Stimulated activated effector memory CD8-positive, alpha-beta T cell treated with anti-CD3 and anti-CD28 coated beads, Interleukin-12 subunit alpha, Interleukin-12 subunit beta, amount 100 ng/mL, for 72 hours (primary cell): ENCODE data around the gene TASP1.
A peak's percentile ranks its signal among the peaks of the same experiment; 100 is the strongest.

ENCODE experiments used
- ATAC-seq: fragments of 150-1000 bp; cut with Tn5 transposase; 2 replicates; pipeline ENCODE4 v1.10.0; 2021
- DNase-seq, 2 donors: peaks; one replicate each; pipeline ENCODE4 v3.0.0; 2021 to 2022; ENCODE audit warnings: low spot score in 2 of 2
- H3K27ac Mint-ChIP-seq: one replicate; pipeline ENCODE4 v1.8.0; 2022; ENCODE audit warnings: mild to moderate bottlenecking, mixed read lengths
- H3K36me3 Mint-ChIP-seq: one replicate; pipeline ENCODE4 v1.8.0; 2022; ENCODE audit warnings: mild to moderate bottlenecking, mixed read lengths
- H3K4me1 Mint-ChIP-seq: one replicate; pipeline ENCODE4 v1.8.0; 2022; ENCODE audit warnings: mixed read lengths
- H3K4me3 Mint-ChIP-seq: one replicate; pipeline ENCODE4 v1.8.0; 2022; ENCODE audit warnings: mild to moderate bottlenecking, mixed read lengths
- H3K9me3 Mint-ChIP-seq: one replicate; pipeline ENCODE4 v1.8.0; 2022; ENCODE audit warnings: mixed read lengths

Gene TASP1

DNA sequence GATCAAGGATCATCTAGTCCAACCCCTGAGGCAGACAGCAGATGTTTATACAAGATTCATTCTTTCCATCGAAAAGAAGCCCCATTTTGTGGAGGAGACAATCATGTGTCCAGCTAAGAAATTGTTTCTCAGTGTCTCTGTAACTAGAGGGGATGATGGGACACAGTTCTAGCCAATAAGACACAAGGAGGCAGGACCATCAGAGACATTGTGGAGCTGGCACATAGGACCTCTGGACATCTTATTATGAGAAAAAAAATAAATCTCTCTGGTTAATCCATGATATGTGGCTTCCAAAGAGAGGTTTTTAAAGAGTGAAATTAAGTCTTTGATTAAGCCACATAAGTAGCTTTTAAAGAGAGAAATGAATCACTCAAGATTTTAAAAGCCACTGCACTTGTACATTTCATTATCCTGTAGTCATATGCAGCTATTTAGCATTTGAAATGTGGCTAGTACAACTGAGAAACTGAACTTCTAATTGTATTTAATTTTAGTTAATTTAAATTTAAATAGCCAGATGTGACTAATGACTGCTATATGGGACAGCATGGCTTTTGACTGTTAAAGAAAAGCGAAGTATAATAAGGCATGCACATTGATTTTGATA is 176.8 kb downstream of the TASP1 start:
- Mint-ChIP-seq H3K4me1 (no peaks in the 10 kb centered on the region), H3K4me3 (no peak overlapping the region), H3K36me3 (no peaks in the 10 kb centered on the region), H3K9me3 (no peaks in the 10 kb centered on the region), H3K27ac (no peak overlapping the region)
- ATAC-seq = no peak
- no peak for DNase-seq

DNA sequence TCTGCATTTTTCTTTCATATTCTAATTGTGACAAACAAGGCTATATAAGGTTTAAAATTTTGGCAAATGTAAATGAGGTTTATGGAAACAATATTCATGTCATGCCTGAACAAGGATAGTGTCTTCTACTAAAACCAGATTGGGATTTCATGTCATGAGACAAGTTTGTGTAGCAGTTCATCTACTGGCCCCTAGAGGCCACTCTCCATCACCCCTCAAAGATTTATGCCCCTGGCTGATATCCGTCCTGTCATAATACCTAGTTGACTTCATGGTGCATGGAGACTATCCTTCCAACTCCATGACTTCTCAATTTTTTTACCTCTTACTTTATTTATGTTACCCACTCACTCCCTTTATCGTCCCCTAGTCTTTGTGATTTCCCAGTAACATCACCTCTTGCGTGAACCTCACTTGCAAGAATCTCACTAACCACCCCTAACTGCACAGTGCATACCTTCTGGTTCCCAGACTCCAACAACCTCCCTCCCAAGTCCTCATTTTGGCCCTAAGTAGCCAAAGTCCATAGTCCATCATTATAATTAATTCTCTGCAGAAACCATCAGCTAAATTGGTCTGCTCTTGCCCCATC is 179.8 kb downstream of the TASP1 start:
- Mint-ChIP-seq H3K27ac (no peak overlapping the region), H3K4me3 (no peak overlapping the region), H3K36me3 (no peaks in the 10 kb centered on the region), H3K9me3 (no peaks in the 10 kb centered on the region), H3K4me1 (no peaks in the 10 kb centered on the region)
- ATAC-seq (peak; percentile 51), DNase-seq (no peak)

DNA sequence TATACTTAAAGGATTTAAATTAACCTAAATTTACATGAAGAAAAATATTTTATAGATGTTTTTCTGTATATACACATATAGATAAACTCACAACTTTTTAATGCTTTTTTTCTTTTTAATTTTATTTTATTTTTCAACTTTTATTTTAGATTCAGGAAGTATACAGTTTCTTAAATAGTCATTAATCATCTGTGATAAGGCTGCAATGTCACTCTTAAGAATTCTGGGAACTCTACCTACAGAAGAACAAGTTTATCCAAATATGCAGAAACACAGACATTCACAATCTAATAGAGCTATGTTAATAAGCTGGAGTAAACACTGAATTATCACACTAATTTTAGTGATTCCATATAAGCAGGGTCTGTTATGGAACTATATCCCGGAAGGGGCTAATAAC is 181.2 kb downstream of the TASP1 start:
- no peak for ATAC-seq
- Mint-ChIP-seq H3K4me1 (no peaks in the 10 kb centered on the region), H3K36me3 (no peaks in the 10 kb centered on the region)

DNA sequence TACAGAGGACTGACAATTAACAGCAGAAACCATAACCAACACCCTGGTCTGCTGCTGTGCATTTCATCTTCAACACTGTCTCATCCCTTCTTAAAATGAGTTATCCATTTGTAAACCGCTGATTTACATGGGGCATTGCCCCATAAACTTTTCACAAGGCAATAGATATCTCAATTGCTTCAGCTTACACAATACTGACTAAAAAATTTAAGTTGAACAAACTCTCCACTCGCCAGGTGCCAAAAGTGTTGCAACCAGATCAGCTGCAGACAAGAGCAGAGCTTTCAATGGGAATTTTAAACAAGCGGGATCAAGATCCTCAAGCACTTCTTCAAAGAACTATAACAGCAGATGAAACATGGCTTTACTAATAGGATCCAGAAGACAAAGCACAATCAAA is 183.0 kb downstream of the TASP1 start:
- Mint-ChIP-seq H3K27ac (no peak overlapping the region), H3K4me1 (no peaks in the 10 kb centered on the region), H3K4me3 (no peak overlapping the region), H3K36me3 (peaks cover under 1% of the 10 kb centered on the region), H3K9me3 (peaks cover 8% of the 10 kb centered on the region)
- ATAC-seq (no peak), DNase-seq (no peak)

More for the DNA sequence above, 181.2 kb downstream of the TASP1 start:
- Mint-ChIP-seq H3K27ac (no peak overlapping the region), H3K4me3 (no peak overlapping the region), H3K9me3 (peaks cover 8% of the 10 kb centered on the region)
- no peak for DNase-seq

DNA sequence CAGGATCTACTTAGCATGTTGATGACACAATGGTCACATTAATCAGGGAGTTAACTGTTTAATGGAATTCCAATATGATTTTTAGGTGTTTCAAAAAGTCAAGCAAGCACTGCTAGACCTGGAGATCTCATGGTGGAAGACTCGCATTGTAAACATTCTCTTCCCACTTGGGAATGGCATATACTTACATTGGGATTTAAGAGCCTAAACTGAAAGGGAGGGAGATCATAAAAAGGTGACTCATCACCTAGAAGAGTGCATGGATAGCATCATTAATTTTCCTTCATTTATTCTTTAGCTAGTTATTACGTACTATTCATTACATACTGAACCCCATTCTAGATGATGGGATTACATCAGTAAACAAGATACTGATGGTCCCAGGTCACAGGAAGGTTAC is 185.4 kb downstream of the TASP1 start:
- DNase-seq (no peak), ATAC-seq (no peak)
- peaks cover 8% of the 10 kb centered on the region for H3K9me3 Mint-ChIP-seq
- H3K27ac Mint-ChIP-seq = no peak overlapping the region
- H3K4me3 Mint-ChIP-seq = no peak overlapping the region
- no peaks in the 10 kb centered on the region for H3K4me1 Mint-ChIP-seq
- peaks cover 7% of the 10 kb centered on the region for H3K36me3 Mint-ChIP-seq

DNA sequence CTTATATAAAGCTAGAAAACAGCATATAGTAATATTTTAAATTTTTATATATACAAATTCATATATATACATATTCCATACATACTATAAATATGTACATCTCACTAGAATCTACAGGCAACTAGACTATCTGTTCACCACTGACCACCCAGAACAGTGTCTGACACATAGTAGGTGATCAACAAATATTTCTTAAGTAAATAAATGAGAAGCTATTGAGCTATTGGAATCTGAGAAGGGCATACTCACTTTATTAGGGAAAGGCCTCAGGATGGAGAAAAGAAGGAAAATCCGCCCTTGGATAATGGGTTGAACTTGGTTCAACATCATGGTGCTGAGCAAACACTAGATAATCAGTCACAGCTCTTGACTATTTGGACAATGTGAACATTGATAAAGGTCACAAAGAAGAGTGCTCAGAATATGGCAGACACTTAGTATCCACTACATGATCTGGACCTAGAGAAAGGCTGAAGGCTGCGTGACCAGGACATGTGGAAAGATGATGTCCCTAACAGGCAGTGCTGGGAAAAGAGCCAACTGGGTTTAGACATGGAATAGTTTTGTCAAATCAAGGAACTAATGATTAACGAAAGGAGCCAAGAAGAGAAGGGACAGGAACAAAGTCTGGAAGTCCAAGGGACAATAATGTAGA is 186.1 kb downstream of the TASP1 start:
- H3K27ac Mint-ChIP-seq = no peak overlapping the region
- peaks cover 8% of the 10 kb centered on the region for H3K9me3 Mint-ChIP-seq
- ATAC-seq (no peak), DNase-seq (no peak)
- no peaks in the 10 kb centered on the region for H3K4me1 Mint-ChIP-seq
- peaks cover 7% of the 10 kb centered on the region for H3K36me3 Mint-ChIP-seq
- H3K4me3 Mint-ChIP-seq = no peak overlapping the region

DNA sequence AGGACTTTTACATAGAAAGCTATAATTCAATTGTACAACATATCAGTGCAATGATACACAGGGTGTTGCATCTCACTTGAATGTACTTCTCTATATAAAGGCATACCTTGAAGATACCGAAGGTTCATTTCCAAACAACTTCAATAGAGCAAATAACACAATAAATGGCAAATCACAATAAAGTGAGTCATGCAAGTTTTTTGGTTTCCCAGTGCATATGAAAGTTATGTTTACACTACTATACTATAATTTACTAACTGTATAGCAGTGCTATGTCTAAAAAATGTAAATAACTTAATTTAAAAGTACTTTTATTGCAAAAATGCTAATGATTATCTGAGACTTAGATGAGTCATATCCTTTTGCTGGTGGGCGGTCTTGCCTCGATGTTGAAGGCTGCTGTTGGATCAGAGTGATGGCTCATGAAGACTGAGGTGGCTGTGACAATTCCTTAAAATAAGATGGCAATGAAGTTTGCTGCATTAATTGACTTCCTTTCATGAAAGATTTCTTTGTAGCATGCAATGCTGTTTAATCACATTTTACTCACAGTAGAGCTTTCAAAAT is 188.8 kb downstream of the TASP1 start:
- peaks cover 7% of the 10 kb centered on the region for H3K36me3 Mint-ChIP-seq

DNA sequence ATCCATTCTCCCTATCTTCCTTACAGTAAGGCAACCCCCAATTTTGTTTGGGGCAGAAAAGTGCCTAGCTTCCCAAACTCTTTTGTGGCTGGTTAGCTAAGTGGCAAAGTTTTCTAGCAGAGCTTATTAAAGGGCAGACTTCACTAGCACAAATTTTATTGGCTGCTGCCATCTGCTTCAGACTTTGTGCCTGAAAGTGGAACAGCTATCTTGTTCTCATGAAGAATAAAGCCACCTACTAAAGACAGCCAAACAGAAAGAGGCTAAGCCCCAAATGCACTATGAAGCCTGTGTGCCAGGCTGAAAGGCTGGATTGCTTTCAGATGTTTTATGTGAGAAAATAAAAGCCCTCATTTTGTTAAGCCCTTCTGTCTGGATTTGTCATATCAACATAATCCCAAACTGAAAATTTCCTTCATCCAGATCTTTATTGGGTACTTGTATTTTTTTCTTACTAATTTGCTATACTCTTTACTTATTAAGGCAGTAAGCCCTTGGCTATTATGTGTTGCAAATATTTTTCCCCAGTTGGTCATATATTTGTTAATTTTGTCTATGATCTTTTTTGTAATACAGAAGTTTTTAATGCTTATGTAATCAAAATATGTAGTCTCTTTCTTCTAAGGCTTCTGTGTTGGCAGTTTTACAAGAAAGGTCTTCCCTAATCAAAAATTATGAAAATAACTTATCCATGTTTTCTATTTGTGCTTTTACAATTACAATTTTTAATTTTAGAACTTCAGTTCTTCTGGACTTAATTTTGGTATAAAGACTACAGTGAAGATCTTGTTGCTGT is 191.1 kb downstream of the TASP1 start:
- Mint-ChIP-seq H3K9me3 (no peaks in the 10 kb centered on the region), H3K27ac (no peak overlapping the region), H3K4me1 (no peaks in the 10 kb centered on the region), H3K4me3 (no peak overlapping the region), H3K36me3 (peaks cover 7% of the 10 kb centered on the region)
- ATAC-seq = no peak
- DNase-seq = no peak

More for the DNA sequence above, 188.8 kb downstream of the TASP1 start:
- no peak overlapping the region for H3K4me3 Mint-ChIP-seq
- no peaks in the 10 kb centered on the region for H3K4me1 Mint-ChIP-seq
- no peak for ATAC-seq
- H3K9me3 Mint-ChIP-seq = peaks cover 8% of the 10 kb centered on the region
- H3K27ac Mint-ChIP-seq = no peak overlapping the region
- DNase-seq = no peak

DNA sequence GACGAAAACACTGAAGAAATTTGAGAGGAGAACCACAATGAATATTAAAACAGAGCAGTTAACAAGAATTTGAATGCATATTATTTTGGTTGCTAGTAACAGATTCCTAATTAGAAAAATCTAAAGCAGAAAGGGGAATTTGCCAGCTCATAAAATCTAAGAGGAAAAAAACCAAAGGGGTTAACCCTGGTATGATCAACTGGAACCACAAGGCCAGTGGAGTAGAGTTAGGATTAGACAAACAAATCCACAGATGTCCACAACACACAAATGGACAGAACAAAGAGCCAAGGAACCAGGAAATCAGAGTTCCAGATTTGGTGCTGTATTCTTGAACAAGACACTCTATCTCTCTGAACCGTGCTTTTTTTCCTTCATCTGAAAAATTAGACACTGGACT is 195.0 kb downstream of the TASP1 start:
- H3K9me3 Mint-ChIP-seq = peaks cover 22% of the 10 kb centered on the region
- H3K27ac Mint-ChIP-seq = no peak overlapping the region
- ATAC-seq = no peak
- H3K36me3 Mint-ChIP-seq = no peaks in the 10 kb centered on the region
- H3K4me1 Mint-ChIP-seq = no peaks in the 10 kb centered on the region
- no peak for DNase-seq
- no peak overlapping the region for H3K4me3 Mint-ChIP-seq

DNA sequence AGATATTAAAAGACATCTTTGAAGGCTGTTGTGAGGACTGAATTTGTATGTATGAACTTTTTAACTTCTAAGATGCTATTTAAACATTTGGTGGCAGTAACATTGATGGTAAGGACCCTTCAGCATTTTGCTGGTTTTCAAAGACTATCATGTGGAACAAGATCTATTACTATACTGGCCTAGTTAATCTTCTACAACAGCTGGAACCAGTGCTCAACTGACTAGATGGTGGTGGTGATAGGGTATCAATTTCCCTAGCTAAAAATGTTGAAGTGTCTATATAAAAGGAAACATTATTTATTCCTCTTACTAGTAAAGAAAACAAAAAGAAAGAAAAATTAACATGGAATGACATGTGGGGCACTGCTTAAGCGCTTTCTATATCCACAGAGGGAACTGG is 195.7 kb downstream of the TASP1 start:
- Mint-ChIP-seq H3K27ac (no peak overlapping the region), H3K9me3 (peaks cover 22% of the 10 kb centered on the region), H3K4me3 (no peak overlapping the region), H3K36me3 (no peaks in the 10 kb centered on the region), H3K4me1 (no peaks in the 10 kb centered on the region)
- DNase-seq (no peak), ATAC-seq (no peak)

DNA sequence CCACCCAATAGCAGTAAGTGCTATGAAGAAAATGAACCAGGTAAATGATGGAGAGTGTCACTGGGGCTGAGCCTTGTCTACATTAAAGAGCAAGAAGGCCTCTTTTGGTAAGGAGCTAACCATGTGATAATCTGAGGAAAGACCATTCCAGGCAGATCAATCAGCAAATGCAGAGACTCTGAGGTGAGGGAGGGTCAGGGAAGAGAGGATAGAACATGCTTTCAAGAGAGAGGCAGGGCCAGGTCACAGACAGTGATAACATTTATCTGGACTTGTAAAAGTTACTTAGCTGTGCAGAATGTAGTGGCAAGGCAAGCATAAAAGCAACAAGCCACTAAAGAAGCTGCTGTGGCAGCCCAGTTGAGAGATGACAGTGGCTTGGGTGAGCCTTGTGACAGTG is 197.3 kb downstream of the TASP1 start:
- Mint-ChIP-seq H3K4me3 (no peak overlapping the region), H3K36me3 (no peaks in the 10 kb centered on the region), H3K9me3 (peaks cover 22% of the 10 kb centered on the region), H3K27ac (no peak overlapping the region), H3K4me1 (no peaks in the 10 kb centered on the region)
- no peak for DNase-seq
- no peak for ATAC-seq

DNA sequence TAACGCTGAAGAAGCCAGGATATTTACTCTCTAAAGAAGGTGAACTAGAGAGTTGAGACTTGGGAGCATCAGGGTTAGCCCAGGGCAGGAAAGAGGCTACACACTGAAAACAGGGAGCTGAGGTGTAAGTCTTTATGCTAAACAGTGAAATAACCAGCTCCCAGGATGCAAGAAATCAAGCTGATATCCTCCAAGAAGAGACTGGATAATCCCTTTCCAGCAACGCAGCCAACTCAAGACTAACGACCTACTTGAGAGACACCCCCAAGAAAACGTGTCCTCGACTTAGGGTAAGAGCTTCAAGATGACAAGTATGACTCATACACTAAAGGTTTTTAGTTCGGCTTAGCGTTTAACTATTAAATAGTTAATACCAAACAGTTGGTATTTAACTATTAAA is 202.2 kb downstream of the TASP1 start:
- Mint-ChIP-seq H3K4me3 (no peak overlapping the region), H3K9me3 (peaks cover 18% of the 10 kb centered on the region), H3K36me3 (peaks cover 12% of the 10 kb centered on the region), H3K4me1 (no peaks in the 10 kb centered on the region), H3K27ac (no peak overlapping the region)
- DNase-seq = no peak
- no peak for ATAC-seq

DNA sequence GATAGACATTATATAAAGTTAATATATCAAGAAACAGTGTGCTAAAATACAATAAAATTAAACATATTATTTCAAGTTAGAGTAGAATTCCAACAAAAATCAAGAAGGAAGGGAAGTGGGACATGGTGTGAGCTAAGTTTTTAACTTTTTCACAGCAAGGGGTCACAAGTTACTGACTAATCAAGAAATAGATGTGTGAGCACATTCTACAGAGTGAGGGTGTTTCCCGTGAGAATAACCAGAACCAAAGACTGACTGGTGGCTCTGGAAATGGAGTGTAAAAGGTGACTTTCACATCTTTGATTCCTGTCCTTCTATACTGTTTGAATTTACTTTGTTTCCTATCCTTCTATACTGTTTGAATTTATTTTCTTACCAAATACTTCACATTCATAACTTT is 206.6 kb downstream of the TASP1 start:
- Mint-ChIP-seq H3K4me3 (no peak overlapping the region), H3K4me1 (peaks cover 14% of the 10 kb centered on the region), H3K27ac (no peak overlapping the region), H3K36me3 (peaks cover 16% of the 10 kb centered on the region), H3K9me3 (no peaks in the 10 kb centered on the region)
- ATAC-seq = no peak
- DNase-seq = no peak

DNA sequence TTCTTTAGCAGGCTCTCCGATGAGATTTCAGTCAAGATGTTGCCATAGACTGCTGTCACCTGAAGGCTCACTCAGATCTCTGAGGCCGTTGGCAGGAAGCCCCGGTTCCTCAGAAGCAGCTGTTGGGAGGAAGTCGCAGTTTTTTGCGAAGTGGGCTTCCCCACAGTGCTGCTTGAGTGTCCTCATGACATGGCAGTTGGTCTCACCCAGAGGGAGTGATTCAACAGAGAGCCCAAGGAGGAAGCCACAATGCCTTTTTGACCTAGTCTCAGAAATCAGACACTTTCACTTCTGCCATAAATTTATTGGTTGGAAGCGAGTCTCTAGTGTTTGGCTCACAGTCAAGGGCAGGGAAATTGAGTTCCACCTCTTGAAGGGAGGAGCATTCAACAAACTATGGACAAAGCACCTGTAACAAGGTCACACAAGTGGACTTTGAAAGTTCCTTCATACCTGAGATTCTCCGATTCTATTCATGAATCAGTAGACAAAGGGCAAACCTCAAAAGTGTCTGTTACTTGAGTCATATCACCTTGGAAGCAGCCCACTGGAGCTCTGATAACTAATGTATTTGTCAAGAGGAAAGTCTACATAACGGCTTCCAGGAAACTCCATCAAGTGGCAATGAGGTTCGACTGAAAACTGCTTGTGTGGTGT is 208.3 kb downstream of the TASP1 start:
- peak overlapping the region; percentile 30 for H3K4me3 Mint-ChIP-seq
- ATAC-seq = peak; percentile 97
- DNase-seq = peak; percentile 3 to 51
- H3K9me3 Mint-ChIP-seq = no peaks in the 10 kb centered on the region
- peaks cover 16% of the 10 kb centered on the region for H3K36me3 Mint-ChIP-seq
- peaks cover 14% of the 10 kb centered on the region for H3K4me1 Mint-ChIP-seq
- no peak overlapping the region for H3K27ac Mint-ChIP-seq

DNA sequence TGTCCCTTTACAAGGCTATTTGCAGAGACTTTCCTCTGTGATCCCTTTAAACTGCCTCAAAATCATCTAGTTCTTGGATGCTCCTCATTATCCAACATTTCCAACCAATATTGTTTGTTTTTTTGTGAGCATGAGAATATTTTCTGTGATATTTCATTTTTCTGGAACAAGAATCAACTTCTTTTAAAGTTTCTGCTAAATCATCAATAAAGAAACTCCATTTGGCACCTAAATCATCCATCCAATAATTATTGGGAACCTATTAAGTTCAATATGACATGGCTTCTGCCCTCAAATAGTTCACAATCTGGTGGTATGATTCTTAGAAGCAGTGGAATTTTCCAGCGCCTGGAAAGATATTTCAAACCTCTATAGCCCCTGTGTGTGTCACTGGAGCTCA is 210.0 kb downstream of the TASP1 start:
- Mint-ChIP-seq H3K9me3 (no peaks in the 10 kb centered on the region), H3K27ac (no peak overlapping the region), H3K4me1 (peaks cover 14% of the 10 kb centered on the region), H3K4me3 (no peak overlapping the region), H3K36me3 (peaks cover 11% of the 10 kb centered on the region)
- DNase-seq (no peak), ATAC-seq (no peak)
